ENCODE results near the gene GSK3B. TPM values are rescaled to one million over a fixed set of nuclear protein-coding genes. Genes with fewer than 3 reads are reported as not detected.

GSK3B gene
- total and polyA plus RNA-seq, 2 donors (not counting 3 experiments of a cell fraction or from before 2014, with no cell fraction given), result 22.1 to 50.1 TPM

GRCh38 chr3:120021523-120021922 is 72.7 kb downstream of the GSK3B start:
- dilution Hi-C loops (cut with MboI; ENCODE audit: extremely low pct_ligation_motif_present, low sequenced_read_pairs), result no loop called here
- Histone ChIP-seq H3K27ac (ENCODE audit: insufficient read depth, low read depth, low read length) (no peak overlapping the region), H3K9me1 (replicated peaks; ENCODE audit: control insufficient read depth, extremely low read depth, insufficient read depth, low read length) (peaks cover 4% of the 10 kb centered on the region), H4K20me1 (replicated peaks; ENCODE audit: control insufficient read depth, extremely low read depth, insufficient read depth, low read length) (peaks cover 32% of the 10 kb centered on the region), H3K36me3 (ENCODE audit: control insufficient read depth in 2 of 2, extremely low read depth in 1 of 2, insufficient read depth in 2 of 2, low read length in 2 of 2) (no peaks in the 10 kb centered on the region), H2AFZ (ENCODE audit: low read depth, low read length) (no peak overlapping the region), H3K79me2 (ENCODE audit: control insufficient read depth, insufficient read depth, low read length) (peaks cover 97% of the 10 kb centered on the region), H3K4me2 (ENCODE audit: insufficient read depth, low read length) (no peak overlapping the region), H3K27me3 (ENCODE audit: control insufficient read depth in 2 of 2, insufficient read depth in 2 of 2, low read length in 2 of 2) (no peaks in the 10 kb centered on the region), H3K4me1 (ENCODE audit: control insufficient read depth, extremely low read depth, insufficient read depth, low read length) (no peaks in the 10 kb centered on the region), H3K9ac (replicated peaks; ENCODE audit: extremely low read depth, insufficient read depth, low read length) (no peak overlapping the region), H3K4me3 (replicated peaks in 1 of 3; ENCODE audit: insufficient read depth in 1 of 3, low read depth in 1 of 3, low read length in 3 of 3) (no peak overlapping the region), H3K9me3 (replicated peaks; ENCODE audit: control insufficient read depth, insufficient read depth, low read length) (no peaks in the 10 kb centered on the region)
- intact Hi-C loops (cut with micrococcal nuclease), result no loop called here
- TF ChIP-seq, protein P1, sequence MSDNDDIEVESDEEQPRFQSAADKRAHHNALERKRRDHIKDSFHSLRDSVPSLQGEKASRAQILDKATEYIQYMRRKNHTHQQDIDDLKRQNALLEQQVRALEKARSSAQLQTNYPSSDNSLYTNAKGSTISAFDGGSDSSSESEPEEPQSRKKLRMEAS (IDR thresholded peaks at IDR 0.05; ENCODE audit: insufficient read depth, insufficient read length), result no peak
- TF ChIP-seq POLR2AphosphoS5 (IDR thresholded peaks at IDR 0.05; ENCODE audit: insufficient read depth, low read depth, low read length) (no peak), GATA2 (IDR thresholded peaks at IDR 0.05; ENCODE audit: insufficient read depth, insufficient read length, low read depth, low read length) (no peak), EZH2 (IDR thresholded peaks at IDR 0.05; ENCODE audit: borderline replicate concordance, low read depth, low read length, severe bottlenecking) (no peak), JUN (IDR thresholded peaks at IDR 0.05; ENCODE audit: borderline replicate concordance, insufficient read depth, insufficient read length, low read depth) (no peak), MYC (IDR thresholded peaks at IDR 0.05; ENCODE audit: low read depth, low read length) (no peak)
- ChIA-PET POLR2A (no interaction called here), CTCF (interaction anchor here (1.1 kb wide), 1 partner anchor 130 kb away, joined by 3 read pairs; no protein-coding TSS in a partner anchor)
- no TSS peak for BruUV-seq (replicated peaks)
- DNase-seq (ENCODE audit: low read depth, low spot score) (no peak), FAIRE-seq (no peak)

DNA sequence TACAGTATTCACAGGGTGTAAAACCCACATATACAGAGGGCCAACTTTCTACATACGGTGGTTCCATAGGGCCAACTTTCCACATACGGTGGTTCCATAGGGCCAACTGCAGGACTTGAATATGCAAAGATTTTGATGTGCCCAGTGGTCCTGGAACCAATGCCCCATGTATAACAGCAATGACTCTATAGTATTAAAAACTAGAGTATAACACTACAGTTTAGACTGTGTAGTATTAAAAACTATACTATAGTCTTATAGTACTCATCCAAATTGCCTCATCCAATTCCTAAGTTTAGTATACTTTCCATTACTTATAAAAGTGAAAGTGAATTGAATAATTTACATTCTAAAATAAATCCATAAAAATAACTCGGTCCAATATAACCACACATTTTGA is 75.9 kb downstream of the GSK3B start:
- Histone ChIP-seq H3K27me3 (ENCODE audit: control insufficient read depth in 2 of 2, insufficient read depth in 2 of 2, low read length in 2 of 2) (no peaks in the 10 kb centered on the region), H3K4me3 (replicated peaks in 1 of 3; ENCODE audit: insufficient read depth in 1 of 3, low read depth in 1 of 3, low read length in 3 of 3) (no peak overlapping the region), H3K9ac (replicated peaks; ENCODE audit: extremely low read depth, insufficient read depth, low read length) (no peak overlapping the region), H3K79me2 (ENCODE audit: control insufficient read depth, insufficient read depth, low read length) (peaks cover 95% of the 10 kb centered on the region), H3K9me1 (replicated peaks; ENCODE audit: control insufficient read depth, extremely low read depth, insufficient read depth, low read length) (peaks cover 4% of the 10 kb centered on the region), H3K4me1 (ENCODE audit: control insufficient read depth, extremely low read depth, insufficient read depth, low read length) (peaks cover 17% of the 10 kb centered on the region), H3K36me3 (ENCODE audit: control insufficient read depth in 2 of 2, extremely low read depth in 1 of 2, insufficient read depth in 2 of 2, low read length in 2 of 2) (no peaks in the 10 kb centered on the region), H3K27ac (ENCODE audit: insufficient read depth, low read depth, low read length) (no peak overlapping the region), H2AFZ (ENCODE audit: low read depth, low read length) (no peak overlapping the region), H3K4me2 (ENCODE audit: insufficient read depth, low read length) (no peak overlapping the region), H3K9me3 (replicated peaks; ENCODE audit: control insufficient read depth, insufficient read depth, low read length) (no peaks in the 10 kb centered on the region), H4K20me1 (replicated peaks; ENCODE audit: control insufficient read depth, extremely low read depth, insufficient read depth, low read length) (peaks cover 37% of the 10 kb centered on the region)
- no peak for TF ChIP-seq FOS (IDR thresholded peaks at IDR 0.05; ENCODE audit: borderline replicate concordance, insufficient read depth, low read length)
- no peak for TF ChIP-seq EZH2 (IDR thresholded peaks at IDR 0.05; ENCODE audit: borderline replicate concordance, low read depth, low read length, severe bottlenecking)
- no peak for TF ChIP-seq JUN (IDR thresholded peaks at IDR 0.05; ENCODE audit: borderline replicate concordance, insufficient read depth, insufficient read length, low read depth)
- TF ChIP-seq MYC (IDR thresholded peaks at IDR 0.05; ENCODE audit: low read depth, low read length), result no peak
- TF ChIP-seq GATA2 (IDR thresholded peaks at IDR 0.05; ENCODE audit: insufficient read depth, insufficient read length, low read depth, low read length), result no peak
- no peak for TF ChIP-seq POLR2AphosphoS5 (IDR thresholded peaks at IDR 0.05; ENCODE audit: insufficient read depth, low read depth, low read length)
- TF ChIP-seq, protein P1 (IDR thresholded peaks at IDR 0.05; ENCODE audit: insufficient read depth, insufficient read length), result no peak
- TF ChIP-seq, protein P2, sequence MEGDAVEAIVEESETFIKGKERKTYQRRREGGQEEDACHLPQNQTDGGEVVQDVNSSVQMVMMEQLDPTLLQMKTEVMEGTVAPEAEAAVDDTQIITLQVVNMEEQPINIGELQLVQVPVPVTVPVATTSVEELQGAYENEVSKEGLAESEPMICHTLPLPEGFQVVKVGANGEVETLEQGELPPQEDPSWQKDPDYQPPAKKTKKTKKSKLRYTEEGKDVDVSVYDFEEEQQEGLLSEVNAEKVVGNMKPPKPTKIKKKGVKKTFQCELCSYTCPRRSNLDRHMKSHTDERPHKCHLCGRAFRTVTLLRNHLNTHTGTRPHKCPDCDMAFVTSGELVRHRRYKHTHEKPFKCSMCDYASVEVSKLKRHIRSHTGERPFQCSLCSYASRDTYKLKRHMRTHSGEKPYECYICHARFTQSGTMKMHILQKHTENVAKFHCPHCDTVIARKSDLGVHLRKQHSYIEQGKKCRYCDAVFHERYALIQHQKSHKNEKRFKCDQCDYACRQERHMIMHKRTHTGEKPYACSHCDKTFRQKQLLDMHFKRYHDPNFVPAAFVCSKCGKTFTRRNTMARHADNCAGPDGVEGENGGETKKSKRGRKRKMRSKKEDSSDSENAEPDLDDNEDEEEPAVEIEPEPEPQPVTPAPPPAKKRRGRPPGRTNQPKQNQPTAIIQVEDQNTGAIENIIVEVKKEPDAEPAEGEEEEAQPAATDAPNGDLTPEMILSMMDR (IDR thresholded peaks at IDR 0.05; ENCODE audit: extremely low read depth in 1 of 2, insufficient read depth in 1 of 2, low read depth in 1 of 2, low read length in 2 of 2), result no peak
- no peak for TF ChIP-seq POLR2A (IDR thresholded peaks at IDR 0.05; ENCODE audit: low read depth, low read length)
- no TSS peak for BruUV-seq (replicated peaks)
- intact Hi-C loops (cut with micrococcal nuclease), result no loop called here
- dilution Hi-C loops (cut with MboI; ENCODE audit: extremely low pct_ligation_motif_present, low sequenced_read_pairs), result no loop called here
- DNase-seq (ENCODE audit: low read depth, low spot score) (no peak), FAIRE-seq (no peak)
- ChIA-PET POLR2A (no interaction called here), CTCF (no interaction called here)
